GM18873 (cell line): ENCODE measurements around the gene DLGAP1.

Experiments
- ATAC-seq: cut with Tn5 transposase; IDR thresholded peaks from one replicate; pipeline ENCODE4 v1.9.1; 2021; ENCODE audit warnings: mild to moderate bottlenecking, moderate library complexity, moderate number of reproducible peaks; ENCODE audit not compliant: unreplicated experiment, low FRiP score

Gene DLGAP1

DNA sequence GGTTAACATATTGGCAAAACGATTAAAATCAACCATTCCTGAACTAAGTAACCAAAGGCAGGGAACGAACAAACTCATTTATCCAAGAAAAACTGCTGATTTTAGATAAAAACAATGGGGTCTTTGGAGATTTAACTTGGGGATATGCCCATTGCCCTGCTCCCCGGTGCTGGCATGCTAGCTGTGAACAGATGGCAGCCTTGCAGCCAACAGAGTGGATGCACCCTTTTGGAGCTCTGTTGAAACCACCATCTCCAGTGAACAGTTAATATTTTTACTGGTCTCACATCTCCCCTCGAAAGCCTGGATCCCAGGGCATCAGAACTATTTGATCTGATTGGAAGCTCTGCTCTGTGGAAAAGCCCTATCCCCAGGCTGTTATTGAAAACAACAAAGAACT is 702.0 kb downstream of the DLGAP1 start:
- ATAC-seq: no peak

DNA sequence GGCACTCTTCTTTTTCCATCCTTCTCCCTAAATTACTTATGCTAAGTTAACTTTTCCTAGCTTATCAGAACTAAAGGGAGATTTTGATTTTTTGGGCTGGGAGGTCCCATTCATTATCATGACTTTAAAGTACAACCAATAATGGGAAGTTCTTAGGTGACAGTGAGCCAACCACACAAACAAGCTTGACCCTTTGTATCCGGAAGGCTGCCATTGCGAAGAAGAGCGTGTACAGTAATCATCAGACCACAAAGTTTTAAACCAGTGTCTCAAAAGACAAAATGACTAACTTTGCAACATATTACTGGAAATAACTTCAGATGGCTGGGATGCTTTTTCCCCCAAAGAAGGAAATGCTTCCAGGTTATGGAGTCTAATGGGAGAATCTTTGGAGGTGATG is 707.0 kb downstream of the DLGAP1 start:
- ATAC-seq: no peak

DNA sequence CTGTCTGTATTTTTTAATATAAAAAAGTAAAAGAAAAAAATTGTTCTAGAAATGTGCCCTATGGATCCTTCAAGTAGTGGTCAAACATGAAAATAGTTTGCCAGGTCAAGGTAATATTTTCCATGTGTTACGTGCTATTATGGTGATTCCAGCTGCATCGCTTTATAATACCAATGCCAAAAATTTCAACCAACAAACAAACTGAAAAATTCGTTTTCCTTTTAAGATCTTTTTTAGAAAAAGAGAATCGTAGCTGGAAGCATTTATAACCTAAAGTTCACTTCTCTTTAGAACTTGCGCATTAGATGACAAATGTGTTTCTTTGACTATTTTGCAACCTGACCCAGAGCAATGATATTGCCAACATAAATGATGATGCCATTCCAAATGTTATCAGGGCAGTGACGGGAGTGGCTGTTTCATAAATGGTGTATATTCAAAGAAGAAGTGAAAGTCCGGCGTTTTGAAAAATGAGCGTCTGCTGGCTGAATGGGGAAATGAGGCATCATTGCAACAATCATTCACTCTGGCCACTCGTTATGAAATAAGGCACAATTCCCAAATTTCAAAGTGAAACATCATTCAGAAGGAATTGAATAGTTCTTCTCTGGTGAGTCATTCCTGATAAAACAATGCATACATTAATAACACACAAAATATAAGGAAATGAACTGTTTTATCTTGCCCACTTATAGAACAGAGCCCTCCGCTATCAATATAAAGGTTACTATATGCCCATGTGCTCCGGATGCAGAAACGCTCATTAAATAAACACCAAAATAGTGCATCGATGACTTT is 707.7 kb downstream of the DLGAP1 start:
- ATAC-seq: no peak

DNA sequence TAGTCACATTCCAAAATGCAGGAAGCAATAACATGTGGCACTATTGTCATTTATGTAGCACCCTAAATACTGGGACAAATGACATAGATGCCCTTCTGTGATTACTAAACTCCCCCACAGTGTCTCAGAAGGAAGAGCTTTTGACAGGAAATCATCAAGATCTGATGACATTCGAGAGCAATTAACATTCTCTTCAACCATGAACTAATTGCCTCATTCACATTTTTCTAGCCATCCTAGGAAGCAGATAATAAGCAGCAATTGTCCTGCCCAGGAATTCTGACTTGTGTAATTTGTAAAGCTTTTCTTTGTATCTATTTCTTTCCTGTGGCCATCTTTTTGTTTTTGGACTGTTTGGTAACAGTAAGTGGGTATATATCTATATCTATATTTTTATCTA is 712.6 kb downstream of the DLGAP1 start:
- no peak for ATAC-seq

DNA sequence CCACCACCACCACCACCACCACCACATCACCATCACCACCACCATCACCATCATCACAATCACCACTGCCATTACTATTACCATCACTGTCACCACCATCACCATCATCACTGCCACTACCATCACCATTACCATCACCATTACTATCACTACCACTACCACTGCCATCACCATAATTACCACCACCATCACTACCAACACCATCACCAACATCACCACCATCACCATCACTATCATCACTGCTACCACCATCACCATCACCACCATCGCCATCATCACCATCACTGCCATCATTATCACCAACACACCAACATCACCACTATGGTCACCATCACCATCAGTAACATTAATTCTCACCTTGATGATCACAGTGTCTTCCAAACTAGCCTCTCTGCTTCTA is 713.8 kb downstream of the DLGAP1 start:
- ATAC-seq: no peak

DNA sequence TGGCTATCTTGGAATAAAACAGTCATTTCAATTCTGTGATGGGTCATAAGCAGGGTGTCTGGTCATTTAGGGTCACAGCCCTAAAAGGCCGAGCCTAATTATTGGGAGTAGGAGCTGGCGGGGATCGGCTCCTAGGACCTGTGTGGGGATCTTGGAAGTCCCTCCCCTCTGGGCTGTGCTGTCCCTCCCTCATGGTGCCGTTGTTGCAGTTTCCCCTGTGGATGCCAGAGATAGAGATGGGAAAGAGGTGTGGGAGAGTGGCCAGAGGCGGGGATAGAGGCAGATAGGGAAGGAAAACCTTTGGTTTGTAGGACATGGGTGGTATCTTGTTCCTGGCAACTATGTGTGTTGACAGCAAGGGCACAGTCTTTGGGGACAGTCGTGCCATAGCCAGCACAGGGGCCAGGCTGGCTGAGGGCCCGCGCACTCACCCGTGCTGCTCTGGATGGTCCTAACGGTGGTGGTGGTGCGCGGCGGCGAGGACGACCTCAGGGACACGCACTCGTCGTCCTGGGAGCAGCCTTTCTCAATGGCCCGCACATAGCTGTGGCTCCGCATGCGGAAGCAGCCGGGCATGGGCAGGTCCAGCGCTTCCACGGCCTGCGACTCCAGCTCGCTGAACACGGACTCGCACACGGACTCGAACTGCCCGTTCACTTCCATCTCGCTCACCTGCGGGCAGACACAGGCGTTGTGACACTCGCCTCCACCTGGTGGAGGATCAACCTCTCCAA is 726.2 kb downstream of the DLGAP1 start:
- no peak for ATAC-seq

DNA sequence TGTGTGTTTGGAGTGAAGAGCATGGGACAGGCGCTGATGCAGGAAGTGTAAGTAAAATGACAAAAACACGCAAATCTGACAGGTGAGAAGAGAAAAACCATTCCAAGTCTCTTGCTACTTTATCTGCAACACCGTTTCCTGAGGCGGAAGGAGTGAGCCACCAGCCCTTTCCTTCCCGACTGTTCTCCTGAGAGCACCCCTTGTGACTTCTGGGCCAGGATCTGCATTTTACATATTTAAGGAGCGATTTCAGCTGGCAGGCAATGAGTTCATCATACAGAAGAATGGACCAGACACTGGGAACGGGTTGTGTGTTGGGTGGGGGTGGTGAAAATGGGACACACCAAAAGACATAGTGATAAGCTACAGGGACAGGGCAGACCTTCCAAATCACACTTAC is 727.8 kb downstream of the DLGAP1 start:
- ATAC-seq: no peak

DNA sequence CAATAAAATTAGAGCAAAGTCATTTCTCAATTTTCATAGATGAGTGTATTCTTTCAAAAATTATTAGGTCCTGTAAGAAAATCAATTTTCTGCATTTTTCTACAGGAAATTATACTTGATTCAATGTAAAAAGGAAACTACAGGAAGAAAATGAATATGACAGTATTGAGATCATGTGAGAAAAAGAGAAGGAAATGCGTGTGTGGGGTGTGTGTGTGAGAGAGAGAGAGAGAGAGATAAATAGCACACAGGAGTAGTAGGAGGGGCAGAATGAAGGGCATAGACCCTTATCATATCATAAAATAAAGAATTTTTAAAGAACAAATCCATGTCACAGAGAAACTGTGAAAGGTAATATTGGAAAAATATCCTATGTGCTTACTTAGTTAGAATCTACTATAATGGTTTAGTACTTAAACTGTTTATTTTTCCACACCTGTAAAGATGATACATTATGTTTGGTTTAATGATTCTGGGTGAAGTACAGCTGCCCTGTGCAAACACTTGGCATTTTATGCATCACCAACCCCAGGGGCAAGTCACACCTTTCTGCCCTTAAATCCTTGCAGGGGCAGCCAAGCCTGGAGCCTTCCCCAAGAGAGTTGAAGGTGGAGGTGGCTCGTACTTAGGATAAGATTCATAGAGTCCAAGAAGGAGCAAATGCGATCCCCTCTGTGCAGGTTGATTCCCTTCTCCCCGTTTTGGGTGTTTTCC is 728.7 kb downstream of the DLGAP1 start:
- ATAC-seq: no peak

DNA sequence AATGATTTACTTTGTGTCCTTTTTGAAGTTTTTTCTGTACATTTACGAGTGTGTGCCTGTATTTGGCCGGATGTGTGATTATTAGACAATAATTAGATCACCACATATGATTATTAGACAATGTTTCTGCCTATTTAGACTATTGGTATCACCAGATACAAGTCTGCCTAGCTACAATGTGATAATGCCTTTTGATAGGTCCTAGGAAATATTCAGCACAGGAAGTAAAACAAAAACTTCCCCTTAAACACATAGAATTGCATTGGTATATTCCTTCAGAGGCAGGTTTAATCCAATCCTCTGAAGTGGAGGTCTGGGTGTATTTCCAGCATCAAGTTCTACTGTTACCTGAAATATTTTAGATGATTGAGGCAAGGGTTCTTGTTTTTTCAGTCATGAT is 730.0 kb downstream of the DLGAP1 start:
- ATAC-seq: no peak

DNA sequence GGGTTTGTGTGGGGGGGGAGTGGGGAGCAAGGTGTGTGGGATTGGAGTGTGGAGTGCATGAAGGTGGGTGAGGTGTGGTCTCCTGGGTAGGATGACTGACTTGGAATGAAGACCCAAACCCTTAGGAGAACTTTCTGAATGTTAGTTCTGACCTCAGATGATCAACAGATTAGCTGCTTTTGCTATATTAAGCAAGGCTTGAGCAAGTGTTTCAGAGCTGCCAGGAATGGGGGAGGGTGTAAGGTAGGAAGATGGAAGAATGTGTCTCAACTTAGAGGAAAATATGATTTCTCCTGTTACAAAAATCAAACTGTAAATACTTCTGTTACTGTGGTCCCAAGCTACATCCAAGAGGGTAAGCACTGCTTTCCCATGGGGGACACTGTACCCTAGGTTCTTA is 731.6 kb downstream of the DLGAP1 start:
- no peak for ATAC-seq

DNA sequence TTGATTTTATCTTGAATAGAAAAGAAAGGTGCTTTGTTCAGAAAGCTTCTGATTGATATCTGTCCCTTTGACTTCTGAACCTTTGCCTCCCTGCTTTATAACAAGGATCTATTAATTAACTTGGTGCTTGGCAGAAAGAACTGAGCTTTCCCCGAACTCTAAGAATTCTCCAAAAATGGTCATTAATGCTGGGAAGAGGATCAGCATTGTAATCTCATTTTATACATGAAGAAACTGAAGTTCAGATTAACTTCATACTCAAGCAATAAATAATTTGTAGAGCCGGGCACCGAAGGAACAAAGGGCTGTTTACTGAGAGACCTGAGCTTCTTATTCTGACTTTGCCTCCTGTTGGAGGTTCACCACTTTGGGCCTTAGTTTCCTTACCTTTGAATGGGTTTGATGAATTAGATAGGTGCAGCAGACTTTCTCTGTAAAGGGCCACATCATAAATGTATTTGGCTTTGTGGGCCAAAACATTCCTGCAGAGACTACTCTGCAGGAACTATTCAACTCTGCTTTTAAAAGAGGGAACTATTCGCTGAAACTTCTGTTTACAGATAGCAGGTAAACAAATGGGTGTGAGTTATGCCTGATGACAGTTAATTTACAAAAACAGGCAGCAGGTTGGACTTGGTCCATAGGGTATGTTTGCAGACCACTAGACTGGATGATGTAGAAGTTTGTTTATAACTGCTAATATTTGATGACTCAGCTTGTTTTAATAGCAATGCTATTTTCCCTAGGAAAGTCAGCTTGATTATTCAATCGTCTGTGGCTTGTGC is 732.3 kb downstream of the DLGAP1 start:
- no peak for ATAC-seq

DNA sequence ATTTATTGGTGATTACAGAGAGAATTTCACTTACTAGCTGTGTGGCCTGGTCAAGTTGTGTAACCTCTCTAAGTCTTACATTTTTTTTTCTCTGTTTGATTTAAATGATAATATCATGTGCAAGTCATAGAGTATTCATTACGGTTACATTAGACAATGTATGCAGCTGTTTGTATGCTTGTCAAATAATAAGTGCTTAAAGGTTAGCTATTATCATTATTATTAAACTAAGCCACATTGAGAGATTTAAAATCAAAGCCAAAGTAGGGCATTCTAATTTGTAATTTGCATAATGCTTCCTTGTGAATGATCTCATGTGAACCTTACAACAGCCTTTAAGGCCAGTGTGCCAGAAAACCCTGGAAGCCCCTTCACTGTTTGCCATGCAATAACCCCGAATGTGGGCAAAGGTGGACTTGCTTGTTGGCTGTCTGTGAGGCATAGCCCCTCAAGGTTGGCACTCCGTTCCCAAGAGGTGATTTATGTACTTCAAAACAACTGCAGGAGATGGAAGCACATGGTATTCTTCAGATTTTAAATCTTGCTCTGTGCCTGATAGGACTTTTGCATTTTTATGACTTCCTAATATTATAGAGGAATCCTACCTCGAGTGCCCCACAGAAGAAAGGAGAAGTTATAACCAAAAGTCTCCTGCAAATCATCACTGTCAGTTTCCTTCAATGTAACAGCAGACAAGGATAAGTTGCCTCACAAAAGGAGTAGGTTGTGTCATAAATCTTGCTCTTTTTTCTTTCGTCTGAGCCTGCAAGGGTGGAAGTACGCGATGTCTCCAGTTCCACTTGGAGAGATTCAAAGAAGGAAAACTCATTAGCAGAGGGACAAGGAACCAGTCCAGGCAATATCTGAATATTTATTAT is 733.1 kb downstream of the DLGAP1 start:
- no peak for ATAC-seq

DNA sequence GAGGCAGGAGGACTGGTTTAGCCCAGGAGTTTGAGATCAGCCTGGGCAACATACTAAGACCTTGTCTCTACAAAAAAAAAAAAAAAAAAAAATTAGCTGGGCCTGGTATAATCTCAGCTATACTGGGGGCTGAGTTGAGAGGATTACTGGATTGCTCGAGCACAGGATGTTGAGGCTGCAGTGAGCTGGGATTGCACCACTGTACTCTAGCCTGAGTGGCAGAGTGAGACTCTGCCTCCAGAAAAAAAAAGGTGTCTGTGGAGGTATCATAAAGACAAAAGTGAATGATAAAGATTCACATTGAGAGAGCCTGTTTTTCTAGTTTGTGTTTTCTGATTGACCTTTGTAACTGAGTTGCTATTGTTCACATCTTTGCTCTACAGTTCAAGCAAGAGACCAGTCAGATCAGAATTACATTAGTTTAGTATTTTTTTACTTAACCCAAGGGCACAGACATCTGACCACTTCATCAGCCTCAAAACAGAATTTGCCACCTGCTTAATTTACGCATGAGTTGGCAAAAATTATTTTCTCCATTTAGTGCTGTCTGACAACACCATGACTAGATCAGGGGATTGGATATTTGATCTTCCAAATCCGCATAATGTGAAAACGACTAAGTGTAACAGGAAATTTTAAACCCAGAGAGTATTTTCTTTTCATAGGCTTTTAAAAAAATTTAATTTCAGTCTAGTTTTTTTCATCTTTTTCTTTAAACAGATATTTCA is 734.1 kb downstream of the DLGAP1 start:
- no peak for ATAC-seq

DNA sequence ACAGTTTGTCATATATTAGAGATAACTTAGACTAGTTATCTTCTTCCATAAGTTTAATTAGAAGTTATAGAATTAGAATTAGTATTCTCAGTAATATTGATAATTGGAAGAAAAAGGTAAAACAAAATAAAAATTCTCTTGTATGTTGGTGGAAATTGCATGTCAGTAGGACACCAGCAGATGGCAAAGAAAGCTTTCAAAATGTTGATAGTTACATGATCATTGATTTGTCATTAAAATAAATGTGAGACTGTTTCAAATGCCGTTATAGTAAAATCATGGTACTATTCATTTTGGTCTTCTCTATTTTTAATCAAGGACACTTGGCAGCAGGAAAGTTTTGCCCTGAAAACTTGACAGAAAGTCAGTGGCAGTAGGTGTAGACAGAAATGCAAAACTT is 734.9 kb downstream of the DLGAP1 start:
- ATAC-seq: no peak

DNA sequence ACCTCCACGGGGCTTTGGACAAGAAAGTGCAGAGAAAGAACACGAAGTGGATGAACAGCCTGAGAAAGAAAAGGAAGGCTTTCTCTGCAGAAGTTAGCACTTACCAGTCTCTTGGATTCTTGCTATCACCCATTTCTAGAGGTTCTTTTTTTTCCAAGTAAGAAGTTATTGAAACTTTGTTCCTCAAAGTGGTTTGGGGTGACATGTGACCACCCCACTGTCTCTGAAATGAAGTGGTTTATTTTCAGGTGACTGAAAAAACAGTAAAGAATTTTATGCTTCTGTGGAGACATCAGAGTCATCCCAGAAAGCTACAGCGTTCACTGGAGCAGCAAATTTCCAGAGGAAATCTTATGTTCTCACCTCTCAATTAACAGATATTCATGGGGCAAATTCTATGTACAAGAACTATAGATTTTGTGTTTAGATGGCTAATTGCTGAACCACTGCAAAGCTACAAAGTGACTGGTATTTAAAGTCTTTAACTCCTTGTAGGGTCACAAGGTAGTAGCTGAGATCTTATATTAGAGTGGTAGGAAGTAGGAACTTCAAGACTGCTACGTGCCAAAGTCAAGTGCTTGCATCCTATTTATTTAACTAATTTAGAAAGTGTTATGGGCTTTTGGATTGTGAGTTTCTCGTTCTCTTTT is 737.6 kb downstream of the DLGAP1 start:
- no peak for ATAC-seq

DNA sequence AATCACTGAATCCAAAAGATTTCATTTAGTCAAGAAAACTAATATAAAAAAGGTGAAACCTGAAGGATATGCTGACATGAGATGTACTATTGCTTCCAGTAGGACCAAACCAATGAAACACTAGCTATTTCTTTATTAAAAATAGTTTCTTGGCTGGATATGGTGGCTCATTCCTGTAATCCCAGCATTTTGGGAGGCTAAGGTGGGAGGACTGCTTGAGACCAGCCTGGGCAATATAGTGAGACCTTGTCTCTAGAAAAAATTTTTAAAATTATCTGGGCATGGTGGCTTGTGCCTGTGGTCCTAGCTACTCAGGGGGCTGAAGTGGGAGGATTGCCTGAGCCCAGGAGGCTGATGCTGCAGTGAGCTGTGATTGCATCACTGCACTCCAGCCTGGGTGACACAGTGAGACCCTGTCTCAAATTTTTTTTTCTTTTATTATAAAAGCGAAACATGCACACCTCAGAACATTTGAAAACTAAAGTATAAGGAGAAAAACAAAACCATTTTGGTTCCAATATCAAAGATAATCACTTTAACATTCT is 738.9 kb downstream of the DLGAP1 start:
- no peak for ATAC-seq

DNA sequence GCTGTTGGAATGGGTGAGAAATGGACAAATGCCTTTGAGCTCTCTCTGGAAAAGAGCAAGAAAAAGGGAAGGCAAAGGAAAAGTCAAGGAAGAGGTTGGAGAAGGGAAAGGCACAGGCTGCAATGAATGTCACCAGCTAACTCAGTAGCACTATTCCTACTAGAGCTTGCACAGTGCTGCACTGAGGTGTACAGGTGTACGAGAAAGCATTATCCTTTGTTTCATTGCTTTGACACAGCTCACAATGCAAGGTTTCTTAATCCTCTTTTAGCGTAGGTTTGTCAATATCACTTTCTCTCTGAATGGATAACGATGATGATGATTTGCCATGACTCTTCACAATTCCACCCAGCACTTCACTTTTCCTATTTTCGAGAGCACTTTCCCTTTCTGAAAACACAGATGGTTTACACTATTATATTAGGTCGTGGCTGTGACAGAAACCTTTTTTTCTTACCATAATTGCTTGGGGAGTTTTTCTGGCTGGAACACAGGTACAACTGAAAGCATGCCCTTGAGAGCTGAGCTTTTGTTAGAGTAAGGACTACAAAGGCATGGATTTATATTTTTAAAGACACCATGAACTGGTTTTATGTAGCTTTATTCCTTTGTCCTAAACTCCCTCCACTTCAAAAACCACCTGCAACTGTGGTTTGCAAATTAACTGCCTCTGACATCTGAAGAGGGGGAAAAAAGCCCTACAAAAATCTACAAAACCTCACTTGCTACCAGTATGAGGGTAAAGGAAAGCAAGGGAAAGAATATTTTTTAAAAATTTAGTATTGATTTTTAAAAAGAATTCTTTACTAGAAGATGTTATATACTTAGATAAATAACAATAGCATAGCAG is 739.7 kb downstream of the DLGAP1 start:
- no peak for ATAC-seq
